UCSD-AML1 (cell line): Measurements from ENCODE around the gene MAT2B.
A peak's percentile ranks its signal among the peaks of the same experiment; 100 is the strongest.

Experiments used
- DNase-seq: peaks from one replicate; lab custom pipeline; 2025; ENCODE audit not compliant: unreplicated experiment; lab: John Stamatoyannopoulos, UW

MAT2B gene

DNA sequence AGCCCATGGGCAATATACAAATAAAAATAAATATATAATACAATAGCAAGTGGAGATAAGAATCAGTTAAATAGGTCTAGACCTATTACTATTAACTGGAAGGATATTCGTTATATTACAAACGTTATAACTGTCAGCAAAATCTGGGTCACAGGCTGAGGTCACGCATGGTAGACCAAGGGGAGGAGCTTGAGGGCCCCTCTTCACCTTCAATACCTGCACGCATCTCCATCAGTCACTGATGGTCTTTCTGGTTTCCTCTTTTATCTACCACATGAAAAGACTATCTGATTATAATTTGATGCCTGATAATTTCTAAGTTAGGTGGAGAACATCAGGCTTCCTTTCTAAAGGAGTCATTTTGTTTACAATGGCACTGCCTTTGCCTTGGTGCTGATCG, 43.2 kb downstream of the MAT2B start:
- no peak for DNase-seq

DNA sequence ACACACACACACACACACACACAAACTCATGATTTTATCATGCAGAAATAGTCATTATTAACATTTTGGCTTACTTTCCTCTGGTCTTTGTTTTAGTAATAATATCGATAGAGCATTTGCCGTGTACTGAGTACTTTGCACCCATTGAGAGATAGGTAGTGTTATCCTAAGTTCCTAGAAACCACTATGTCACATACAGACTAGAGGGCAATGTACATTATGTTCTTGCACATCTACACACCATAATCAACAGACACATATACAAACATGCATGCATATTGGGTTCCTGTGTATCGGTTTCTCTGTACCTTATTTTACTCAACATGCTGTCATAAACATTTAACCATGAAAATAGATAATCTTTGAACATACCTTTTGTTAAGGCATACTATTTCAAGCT, 45.7 kb downstream of the MAT2B start:
- no peak for DNase-seq

DNA sequence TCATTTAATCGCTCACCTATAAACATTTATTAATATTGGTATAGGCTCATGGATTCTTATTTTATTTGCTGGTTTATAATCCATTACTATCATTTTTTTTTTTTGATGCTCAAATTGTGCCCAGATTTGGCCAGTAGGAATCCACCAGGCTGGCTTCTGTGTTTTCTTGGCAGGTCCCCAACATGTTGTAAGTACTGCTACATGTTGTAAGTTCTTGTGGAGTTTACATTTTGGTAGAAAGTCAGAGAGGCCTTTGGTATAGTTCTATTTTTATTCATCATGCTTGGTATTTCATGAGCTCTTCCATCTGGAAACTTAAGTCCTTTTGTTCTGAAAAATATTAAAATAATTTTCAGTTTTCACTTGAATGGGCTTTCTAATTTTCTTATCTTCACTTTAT, 47.1 kb downstream of the MAT2B start:
- no peak for DNase-seq

DNA sequence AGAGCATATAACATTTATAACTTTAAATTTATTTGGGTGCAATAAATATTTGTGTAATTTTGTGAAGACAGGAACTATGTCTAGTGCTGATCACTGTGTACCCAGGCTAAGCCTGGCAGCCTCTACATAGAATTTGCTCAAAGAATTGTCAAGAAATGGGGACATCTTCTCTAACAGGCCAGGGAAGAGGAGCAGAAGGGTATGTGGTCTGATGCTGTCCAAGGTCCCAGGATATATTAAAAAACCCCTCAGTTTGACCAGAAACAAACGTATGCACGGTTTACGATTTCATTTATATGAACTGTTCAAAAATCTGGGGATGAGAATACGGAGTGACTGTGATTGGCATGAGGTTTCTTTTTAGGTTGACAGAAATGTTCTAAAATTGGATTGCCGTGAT, 55.9 kb downstream of the MAT2B start:
- no peak for DNase-seq

DNA sequence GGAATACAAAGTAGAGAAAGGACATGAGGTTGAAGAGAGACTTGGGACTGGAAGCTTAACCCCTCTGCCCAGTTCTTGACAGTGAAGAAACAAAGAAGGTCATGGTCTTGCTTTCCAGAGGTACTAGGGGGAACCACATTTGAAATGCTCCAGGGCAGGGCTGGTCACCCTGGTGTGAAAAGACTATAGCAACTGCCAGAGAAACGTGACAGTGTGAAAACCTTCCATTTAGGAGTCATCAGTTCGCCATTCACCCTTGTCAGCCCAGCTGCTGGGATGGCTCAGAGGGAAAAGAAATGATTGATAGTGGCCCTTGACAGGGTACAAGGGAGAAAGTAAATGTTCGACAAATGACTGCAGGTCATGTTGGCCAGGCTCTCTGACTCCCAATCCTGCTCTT, 56.7 kb downstream of the MAT2B start:
- no peak for DNase-seq

DNA sequence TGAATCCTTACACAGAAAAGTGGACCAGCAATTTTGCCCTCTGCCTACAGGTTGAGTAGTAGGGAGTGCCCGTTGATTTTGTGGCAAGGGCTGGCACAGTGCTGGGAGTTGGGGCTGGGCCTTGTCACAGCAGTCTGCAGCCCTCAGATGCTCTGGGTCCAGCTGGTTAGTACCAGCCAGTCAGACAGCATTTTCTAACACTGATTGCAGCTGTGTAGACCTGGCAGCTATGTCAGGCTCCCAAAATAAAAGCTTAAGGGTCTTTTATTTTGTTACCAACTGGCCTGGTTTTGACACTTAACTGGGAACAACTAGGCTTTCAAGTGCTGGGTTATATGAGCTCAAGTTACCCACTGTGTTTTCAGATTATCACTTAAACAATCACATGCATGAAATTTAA, 57.7 kb downstream of the MAT2B start:
- DNase-seq = no peak

DNA sequence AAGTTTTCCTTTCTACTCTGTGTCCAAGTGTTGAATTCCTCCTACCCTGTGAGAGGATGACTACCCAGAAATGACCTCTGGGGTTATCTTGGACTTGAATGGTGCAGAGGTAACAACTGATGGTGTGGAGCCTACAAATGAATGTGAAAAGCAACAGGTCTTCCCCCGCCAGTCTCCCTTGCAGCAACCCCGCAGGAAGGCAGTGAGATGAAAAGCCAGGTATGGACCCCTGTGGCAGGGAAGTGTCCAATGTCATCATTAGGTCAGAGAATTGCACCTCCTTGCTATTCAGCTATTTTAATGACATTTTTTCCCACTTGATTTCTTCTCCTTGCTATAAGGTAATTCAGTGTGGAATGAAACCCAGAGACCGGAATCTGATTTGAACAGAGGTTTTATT, 58.5 kb downstream of the MAT2B start:
- DNase-seq = no peak

DNA sequence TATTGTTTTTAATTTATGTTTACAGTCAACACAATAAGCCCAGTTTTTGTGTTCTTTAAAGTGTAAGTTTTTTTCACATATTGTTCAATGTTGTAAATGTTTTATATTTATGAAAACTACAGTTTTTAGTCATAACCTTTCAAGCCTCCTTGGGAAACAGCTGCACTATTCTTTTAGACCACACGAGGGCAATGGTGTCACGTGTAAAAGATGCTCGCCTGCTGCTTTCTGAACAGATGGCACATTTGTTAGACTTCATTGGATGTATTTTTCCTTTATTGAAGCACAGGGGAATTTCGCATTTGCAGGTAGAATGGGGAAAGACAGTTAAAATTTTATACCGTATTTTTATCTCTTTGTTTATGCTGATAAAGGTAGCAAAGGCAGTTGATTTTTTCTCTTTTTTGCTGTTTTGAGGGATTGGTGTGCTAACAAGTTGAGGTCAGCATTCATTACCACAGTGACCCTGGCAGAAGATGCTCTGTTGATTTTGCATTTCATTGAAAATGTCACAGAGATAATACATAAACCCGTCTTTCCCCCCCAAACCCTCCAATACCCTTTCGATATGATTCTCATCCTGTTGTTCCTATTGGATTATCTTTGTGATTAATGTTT, 59.0 kb downstream of the MAT2B start:
- peak; percentile 23 for DNase-seq

DNA sequence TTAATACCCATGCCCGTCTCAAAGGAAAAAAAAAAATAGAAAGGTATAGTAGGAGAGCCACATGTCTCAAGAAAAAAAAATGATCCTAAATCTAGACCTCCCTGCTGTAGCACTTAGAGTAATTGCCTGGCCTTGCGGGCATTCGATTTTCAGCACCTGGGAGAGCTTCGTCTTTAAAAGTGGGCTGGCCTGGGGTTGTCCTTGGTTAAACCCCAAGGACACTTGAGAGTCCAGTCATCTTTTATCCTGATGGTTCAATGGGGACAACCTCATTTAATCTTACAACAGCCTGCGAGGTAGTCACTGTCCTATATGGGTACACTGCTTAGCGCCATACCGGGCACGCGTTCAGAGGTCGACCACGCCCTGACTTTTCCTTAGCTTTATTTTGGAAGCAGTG, 60.1 kb downstream of the MAT2B start:
- no peak for DNase-seq

DNA sequence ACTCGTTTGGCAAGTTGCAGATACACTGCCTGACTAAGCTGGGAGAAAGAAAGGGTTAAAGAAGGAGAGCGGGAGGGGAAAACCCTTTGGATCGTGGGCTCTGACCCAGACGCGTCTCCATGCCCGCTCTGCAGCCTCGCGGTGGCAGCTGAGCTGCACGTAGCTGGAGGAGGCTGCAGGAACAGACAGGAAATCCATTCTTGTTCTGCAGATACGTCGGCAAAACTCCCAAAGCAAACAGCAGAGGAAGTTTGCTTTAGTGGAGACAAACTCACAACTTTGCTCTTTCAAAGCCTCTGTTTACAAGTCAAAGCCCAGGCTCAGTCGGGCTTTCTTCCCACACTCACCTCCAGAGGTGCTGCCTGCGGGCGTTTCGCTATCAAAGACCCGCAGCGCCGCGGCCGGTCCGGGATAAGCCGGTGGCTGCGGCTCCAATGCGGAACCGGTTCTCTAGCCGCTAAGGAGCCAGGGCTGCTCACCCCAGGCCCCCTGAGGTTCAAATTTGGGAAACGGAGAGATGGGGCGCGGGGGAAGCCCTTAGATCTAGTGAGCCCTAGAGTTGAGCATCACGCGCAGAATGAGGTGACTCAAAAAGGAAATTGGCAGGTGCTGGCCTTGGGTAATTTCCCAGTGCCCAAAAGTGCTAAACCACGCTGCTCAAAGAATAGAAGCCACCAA, 60.7 kb downstream of the MAT2B start:
- peak; percentile 13 for DNase-seq

DNA sequence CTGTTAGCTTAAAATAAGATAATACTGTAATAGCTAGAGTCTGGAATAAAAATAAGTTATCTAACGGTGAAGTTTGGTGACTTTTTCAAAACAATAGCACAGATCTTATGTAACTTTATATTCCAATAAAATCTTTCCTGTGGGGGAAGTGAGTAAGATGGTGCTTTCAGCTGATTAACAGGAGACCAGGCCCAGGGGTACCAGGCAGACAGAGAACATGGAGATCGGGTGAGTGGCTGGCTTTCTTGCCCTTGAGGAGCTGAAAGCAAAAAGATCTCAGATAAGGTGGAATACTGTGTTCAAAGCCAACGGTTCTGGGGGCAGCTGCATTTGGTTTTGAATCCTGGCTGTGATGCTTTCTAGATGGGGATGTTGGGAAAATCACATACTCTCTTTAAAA, 61.3 kb downstream of the MAT2B start:
- no peak for DNase-seq

DNA sequence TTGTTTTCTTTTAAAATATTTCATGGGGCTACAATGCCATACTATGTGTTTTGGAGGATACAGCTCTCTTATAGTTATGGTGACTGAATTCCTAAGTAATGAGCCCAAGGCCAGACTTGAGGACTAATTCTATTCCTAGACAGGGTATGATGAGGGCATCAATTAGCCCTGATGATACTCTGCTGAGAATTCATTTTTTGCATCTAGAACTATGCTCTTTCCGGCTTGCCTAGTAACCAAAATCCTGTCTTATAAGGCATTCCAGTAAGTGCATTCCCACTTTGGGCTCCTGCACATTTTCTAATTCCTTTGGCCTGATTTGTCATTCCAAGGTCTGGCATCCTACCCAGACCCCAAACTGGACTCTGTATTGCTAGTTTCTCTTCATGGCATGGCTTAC, 62.4 kb downstream of the MAT2B start:
- DNase-seq = no peak
